HG03575 (cell line): ENCODE data around the gene PPP3CA.

Source experiments
- ATAC-seq: cut with Tn5 transposase; IDR thresholded peaks from one replicate; pipeline ENCODE4 v1.9.1; 2021; ENCODE audit not compliant: unreplicated experiment, insufficient number of reproducible peaks, low FRiP score; ENCODE audit errors: extremely low read depth

The PPP3CA gene

GRCh38 chr4:101160792-101161592, 186.3 kb downstream of the PPP3CA start:
- no peak for ATAC-seq

GRCh38 chr4:101158507-101158906, 188.8 kb downstream of the PPP3CA start:
- no peak for ATAC-seq

GRCh38 chr4:101158134-101158482, 189.2 kb downstream of the PPP3CA start:
- no peak for ATAC-seq

- ATAC-seq, result no peak
Measured at GRCh38 chr4:101157415-101158133, 189.8 kb downstream of the PPP3CA start.

GRCh38 chr4:101156619-101157310, 190.6 kb downstream of the PPP3CA start:
- ATAC-seq, result no peak

- ATAC-seq, result no peak
Measured at GRCh38 chr4:101155945-101156344, 191.4 kb downstream of the PPP3CA start.

- ATAC-seq, result no peak
Measured at GRCh38 chr4:101155368-101155767, 192.0 kb downstream of the PPP3CA start.

GRCh38 chr4:101153653-101154052, 193.7 kb downstream of the PPP3CA start:
- ATAC-seq, result no peak

- ATAC-seq, result no peak
Measured at GRCh38 chr4:101152521-101152920, 194.8 kb downstream of the PPP3CA start.

- ATAC-seq, result no peak
Measured at GRCh38 chr4:101148551-101148950, 198.8 kb downstream of the PPP3CA start.

- no peak for ATAC-seq
Measured at GRCh38 chr4:101147283-101147682, 200.0 kb downstream of the PPP3CA start.

GRCh38 chr4:101145021-101145420, 202.3 kb downstream of the PPP3CA start:
- ATAC-seq, result no peak

- ATAC-seq, result no peak
Measured at GRCh38 chr4:101142259-101142658, 205.1 kb downstream of the PPP3CA start.

GRCh38 chr4:101141855-101142254, 205.5 kb downstream of the PPP3CA start:
- ATAC-seq, result no peak

GRCh38 chr4:101141230-101141629, 206.1 kb downstream of the PPP3CA start:
- no peak for ATAC-seq

GRCh38 chr4:101140228-101140627, 207.1 kb downstream of the PPP3CA start:
- no peak for ATAC-seq

- ATAC-seq, result no peak
Measured at GRCh38 chr4:101136373-101137370, 210.7 kb downstream of the PPP3CA start.

GRCh38 chr4:101135371-101136010, 211.8 kb downstream of the PPP3CA start:
- ATAC-seq, result no peak
